ENCODE measurements around the gene CCL14.

Gene CCL14

GRCh38 chr17:35986643-35987042, at the start of gene CCL14:
TSS of gene CCL14 (minus strand) at chr17:35986729. CDS start at chr17:35986649, 80 bp downstream.
- H3K27ac ChIP-seq (ENCODE audit: low read length), result no peak within 1 kb of the TSS
- no peak within 1 kb of the TSS for H2AFZ ChIP-seq (ENCODE audit: low read depth, low read length)
- H3K4me3 ChIP-seq (ENCODE audit: low read length), result no peak within 1 kb of the TSS
- no peaks in the 10 kb centered on the region for H4K20me1 ChIP-seq (ENCODE audit: insufficient read depth, low read length)
- no peaks in the 10 kb centered on the region for H3K79me2 ChIP-seq (ENCODE audit: low read length)
- no peaks in the 10 kb centered on the region for H3K36me3 ChIP-seq (replicated peaks; ENCODE audit: low read depth, low read length)
- peaks cover 8% of the 10 kb centered on the region; the same call in 1 of the 2 replicates for H3K9me3 ChIP-seq (ENCODE audit: insufficient read depth, low read length)
- H3K27me3 ChIP-seq (ENCODE audit: low read depth, low read length), result peaks cover 66% of the 10 kb centered on the region
- no peak within 1 kb of the TSS for H3K9ac ChIP-seq (ENCODE audit: low read length)
- H3K4me1 ChIP-seq (ENCODE audit: low read length), result no peaks in the 10 kb centered on the region
- H3K4me2 ChIP-seq (ENCODE audit: low read length), result no peak within 1 kb of the TSS
- TF ChIP-seq EZH2phosphoT487 (IDR thresholded peaks at IDR 0.05; ENCODE audit: low read depth) (no peak), CTCF (IDR thresholded peaks at IDR 0.05; ENCODE audit: low read depth, low read length) (no peak)

- Histone ChIP-seq H3K27me3 (ENCODE audit: low read depth, low read length) (peaks cover 36% of the 10 kb centered on the region), H4K20me1 (ENCODE audit: insufficient read depth, low read length) (no peaks in the 10 kb centered on the region), H3K4me2 (ENCODE audit: low read length) (no peak overlapping the region), H3K36me3 (replicated peaks; ENCODE audit: low read depth, low read length) (no peaks in the 10 kb centered on the region), H3K4me1 (ENCODE audit: low read length) (peaks cover 24% of the 10 kb centered on the region), H3K27ac (ENCODE audit: low read length) (no peak overlapping the region), H3K9ac (ENCODE audit: low read length) (no peak overlapping the region), H2AFZ (ENCODE audit: low read depth, low read length) (no peak overlapping the region), H3K4me3 (ENCODE audit: low read length) (no peak overlapping the region), H3K9me3 (ENCODE audit: insufficient read depth, low read length) (no peaks in the 10 kb centered on the region), H3K79me2 (ENCODE audit: low read length) (no peaks in the 10 kb centered on the region)
- TF ChIP-seq EZH2phosphoT487 (IDR thresholded peaks at IDR 0.05; ENCODE audit: low read depth) (no peak), CTCF (IDR thresholded peaks at IDR 0.05; ENCODE audit: low read depth, low read length) (no peak)
These were observed 49.7 kb upstream of the CCL14 start for GRCh38 chr17:36036235-36036634.

GRCh38 chr17:36034127-36034526, 47.6 kb upstream of the CCL14 start:
- H3K27me3 ChIP-seq (ENCODE audit: low read depth, low read length), result peaks cover 54% of the 10 kb centered on the region
- no peak overlapping the region for H3K27ac ChIP-seq (ENCODE audit: low read length)
- no peaks in the 10 kb centered on the region for H4K20me1 ChIP-seq (ENCODE audit: insufficient read depth, low read length)
- peaks cover 24% of the 10 kb centered on the region for H3K4me1 ChIP-seq (ENCODE audit: low read length)
- H3K9me3 ChIP-seq (ENCODE audit: insufficient read depth, low read length), result no peaks in the 10 kb centered on the region
- no peaks in the 10 kb centered on the region for H3K79me2 ChIP-seq (ENCODE audit: low read length)
- H2AFZ ChIP-seq (ENCODE audit: low read depth, low read length), result no peak overlapping the region
- no peak for TF ChIP-seq CTCF (IDR thresholded peaks at IDR 0.05; ENCODE audit: low read depth, low read length)
- no peak for TF ChIP-seq EZH2phosphoT487 (IDR thresholded peaks at IDR 0.05; ENCODE audit: low read depth)
- no peaks in the 10 kb centered on the region for H3K36me3 ChIP-seq (replicated peaks; ENCODE audit: low read depth, low read length)
- no peak overlapping the region for H3K9ac ChIP-seq (ENCODE audit: low read length)
- peak overlapping the region; percentile 29 for H3K4me3 ChIP-seq (ENCODE audit: low read length)
- H3K4me2 ChIP-seq (ENCODE audit: low read length), result peak overlapping the region; percentile 72

- TF ChIP-seq EZH2phosphoT487 (IDR thresholded peaks at IDR 0.05; ENCODE audit: low read depth), result no peak
- no peak for TF ChIP-seq CTCF (IDR thresholded peaks at IDR 0.05; ENCODE audit: low read depth, low read length)
- no peak overlapping the region for H2AFZ ChIP-seq (ENCODE audit: low read depth, low read length)
- peaks cover 75% of the 10 kb centered on the region for H3K27me3 ChIP-seq (ENCODE audit: low read depth, low read length)
These were observed 44.4 kb upstream of the CCL14 start for GRCh38 chr17:36030956-36031355.

More at GRCh38 chr17:36030956-36031355, 44.4 kb upstream of the CCL14 start:
- H3K4me2 ChIP-seq (ENCODE audit: low read length), result no peak overlapping the region
- no peaks in the 10 kb centered on the region for H4K20me1 ChIP-seq (ENCODE audit: insufficient read depth, low read length)
- peaks cover 19% of the 10 kb centered on the region for H3K4me1 ChIP-seq (ENCODE audit: low read length)
- no peak overlapping the region for H3K9ac ChIP-seq (ENCODE audit: low read length)
- no peaks in the 10 kb centered on the region for H3K9me3 ChIP-seq (ENCODE audit: insufficient read depth, low read length)
- H3K27ac ChIP-seq (ENCODE audit: low read length), result no peak overlapping the region
- H3K4me3 ChIP-seq (ENCODE audit: low read length), result no peak overlapping the region
- H3K79me2 ChIP-seq (ENCODE audit: low read length), result no peaks in the 10 kb centered on the region
- H3K36me3 ChIP-seq (replicated peaks; ENCODE audit: low read depth, low read length), result no peaks in the 10 kb centered on the region

Data from OCI-LY3 (cell line).